OCI-LY3 (cell line): ENCODE measurements around the gene EYA3.

Experiments
- CTCF ChIP-seq: fragments of 200-600, 300-600 bp; sonication (generic); IDR thresholded peaks from 2 replicates; pipeline ENCODE4 v1.5.1; 2014; ENCODE audit warnings: antibody characterized with exemption, low read length, low read depth
- EZH2phosphoT487 ChIP-seq: fragments of 200-600 bp; shearing (Covaris generic); IDR thresholded peaks from 2 replicates; pipeline ENCODE4 v1.6.1; 2018; ENCODE audit warnings: antibody characterized with exemption, mixed run types, low read depth

- TF ChIP-seq CTCF (no peak), EZH2phosphoT487 (no peak)
Measured at GRCh38 chr1:27949027-27949426, 139.4 kb downstream of the EYA3 start.
